ENCODE measurements around the gene SERGEF. TPM values are rescaled to one million over a fixed set of nuclear protein-coding genes. Genes with fewer than 3 reads are reported as not detected.

Gene SERGEF
- total and polyA plus RNA-seq, 10 of the 15 experiments (the other 5 are each of a cell fraction or from before 2014, with no cell fraction given): 14.6 to 27.8 (median 22.4) TPM

GRCh38 chr11:17967661-17968060 is 45.2 kb downstream of the SERGEF start:
- SMC1A ChIA-PET (ENCODE audit: uncharacterized antibody, unreplicated experiment): interaction anchor here (1.0 to 1.5 kb wide), 3 partner anchors 9 to 236 kb away, joined by 3 read pairs; no protein-coding TSS in a partner anchor
- RAD21 ChIA-PET (ENCODE audit: unreplicated experiment): no interaction called here

GRCh38 chr11:17960091-17960490 is 52.8 kb downstream of the SERGEF start:
- RAD21 ChIA-PET (ENCODE audit: unreplicated experiment): interaction anchor here (1.2 kb wide), 1 partner anchor 229 kb away, joined by 3 read pairs; no protein-coding TSS in a partner anchor
- TF ChIP-seq EGR1 (IDR thresholded peaks at IDR 0.05; ENCODE audit: borderline replicate concordance in 1 of 2, low read depth in 2 of 2, low read length in 2 of 2) (no peak), RBBP5 (conservative IDR thresholded peaks at IDR 0.05) (no peak), MTA3 (IDR thresholded peaks at IDR 0.05; ENCODE audit: borderline replicate concordance, low read length) (no peak), CREM (IDR thresholded peaks at IDR 0.05; ENCODE audit: low read depth) (no peak), EP300 (IDR thresholded peaks at IDR 0.05; ENCODE audit: borderline replicate concordance in 1 of 2, control insufficient read depth in 1 of 2, low read depth in 2 of 2, low read length in 2 of 2) (no peak), ZNF274 (IDR thresholded peaks at IDR 0.05; ENCODE audit: insufficient read depth, insufficient read length) (no peak), IRF3 (IDR thresholded peaks at IDR 0.05) (no peak), JUNB (IDR thresholded peaks at IDR 0.05) (no peak), CHD2 (IDR thresholded peaks at IDR 0.05; ENCODE audit: borderline replicate concordance, low read depth, low read length) (no peak), BMI1 (IDR thresholded peaks at IDR 0.05; ENCODE audit: borderline replicate concordance) (no peak)

More at GRCh38 chr11:17967661-17968060, 45.2 kb downstream of the SERGEF start:
- no peak overlapping the region for H3K27ac ChIP-seq (ENCODE audit: control insufficient read depth, insufficient read depth)
- DNase-seq (ENCODE audit: low read depth, low spot score): no peak
- ChIA-PET CTCF (interaction anchor here (1.1 to 5.6 kb wide), 4 partner anchors 9 to 237 kb away, joined by 3 to 39 read pairs (median 6); no protein-coding TSS in a partner anchor), POLR2A (no interaction called here)
- no peaks in the 10 kb centered on the region for H3K4me1 ChIP-seq (ENCODE audit: control insufficient read depth, insufficient read depth, low read length)
- H3K79me2 ChIP-seq (ENCODE audit: control insufficient read depth, insufficient read depth, low read length): no peaks in the 10 kb centered on the region
- H3K9ac ChIP-seq (ENCODE audit: control insufficient read depth, insufficient read depth, low read length): no peak overlapping the region
- TF ChIP-seq IRF4 (IDR thresholded peaks at IDR 0.05; ENCODE audit: low read depth, low read length) (no peak), FOS (IDR thresholded peaks at IDR 0.05; ENCODE audit: borderline replicate concordance, extremely low read depth, insufficient read length) (no peak), ELK1 (IDR thresholded peaks at IDR 0.05; ENCODE audit: low read depth, low read length) (no peak), ETV6 (conservative IDR thresholded peaks at IDR 0.05 in 1 of 2, IDR thresholded peaks at IDR 0.05 in 1 of 2; ENCODE audit: borderline replicate concordance in 1 of 2, low read depth in 1 of 2) (no peak)
- intact Hi-C loops (cut with micrococcal nuclease; ENCODE audit: unreplicated experiment) (no loop called here), in situ Hi-C loops (cut with MboI) (no loop called here)
- no peak overlapping the region for H2AFZ ChIP-seq (ENCODE audit: control insufficient read depth, low read depth, low read length)
- no peak for FAIRE-seq
- H3K36me3 ChIP-seq (ENCODE audit: control insufficient read depth in 2 of 2, insufficient read depth in 2 of 2, low read length in 1 of 2): peaks cover 0 to 4% of the 10 kb centered on the region in 2 experiments; a peak in 2 of 4 replicates
- no peaks in the 10 kb centered on the region for H4K20me1 ChIP-seq (ENCODE audit: control insufficient read depth, insufficient read depth)
- no TSS peak for BruUV-seq (replicated peaks)
- ATAC-seq: no peak
- H3K9me3 ChIP-seq (replicated peaks; ENCODE audit: control insufficient read depth, insufficient read depth, low read length): no peaks in the 10 kb centered on the region
- H3K4me2 ChIP-seq (ENCODE audit: control insufficient read depth, insufficient read depth): no peak overlapping the region
- no peaks in the 10 kb centered on the region for H3K27me3 ChIP-seq (replicated peaks in 1 of 2; ENCODE audit: control insufficient read depth in 2 of 2, insufficient read depth in 2 of 2, low read length in 1 of 2)
- no peak overlapping the region for H3K4me3 ChIP-seq

More at GRCh38 chr11:17960091-17960490, 52.8 kb downstream of the SERGEF start:
- in situ Hi-C loops (cut with MboI): no loop called here
- CTCF ChIA-PET: interaction anchor here (1.0 to 2.5 kb wide), 3 partner anchors 13 to 229 kb away, joined by 5 to 9 read pairs (median 6); no protein-coding TSS in a partner anchor
- FAIRE-seq (no peak), ATAC-seq (no peak), DNase-seq (ENCODE audit: low read depth, low spot score) (no peak)
- Histone ChIP-seq H3K9me3 (replicated peaks; ENCODE audit: control insufficient read depth, insufficient read depth, low read length) (no peaks in the 10 kb centered on the region), H3K27me3 (replicated peaks in 1 of 2; ENCODE audit: control insufficient read depth in 2 of 2, insufficient read depth in 2 of 2, low read length in 1 of 2) (no peaks in the 10 kb centered on the region), H3K4me1 (ENCODE audit: control insufficient read depth, insufficient read depth, low read length) (no peaks in the 10 kb centered on the region), H3K36me3 (ENCODE audit: control insufficient read depth in 2 of 2, insufficient read depth in 2 of 2, low read length in 1 of 2) (peaks cover 0 to 5% of the 10 kb centered on the region in 2 experiments; a peak in 3 of 4 replicates), H3K79me2 (ENCODE audit: control insufficient read depth, insufficient read depth, low read length) (no peaks in the 10 kb centered on the region), H2AFZ (ENCODE audit: control insufficient read depth, low read depth, low read length) (no peak overlapping the region), H3K9ac (ENCODE audit: control insufficient read depth, insufficient read depth, low read length) (no peak overlapping the region), H3K4me2 (ENCODE audit: control insufficient read depth, insufficient read depth) (no peak overlapping the region), H3K27ac (ENCODE audit: control insufficient read depth, insufficient read depth) (no peak overlapping the region), H3K4me3 (no peak overlapping the region), H4K20me1 (ENCODE audit: control insufficient read depth, insufficient read depth) (no peaks in the 10 kb centered on the region)
- POLR2A ChIA-PET: no interaction called here
- no TSS peak for BruUV-seq (replicated peaks)
- intact Hi-C loops (cut with micrococcal nuclease; ENCODE audit: unreplicated experiment): no loop called here
- SMC1A ChIA-PET (ENCODE audit: uncharacterized antibody, unreplicated experiment): no interaction called here
